ENCODE measurements around the gene TRPV3. TPM values are rescaled to one million over a fixed set of nuclear protein-coding genes. Genes with fewer than 3 reads are reported as not detected.
"Not testable (repeated sequence)": the region's sequence is repeated elsewhere in the genome, so short reads cannot be mapped to it uniquely, and the experiment has no call there.

TRPV3 gene
- total RNA-seq, 1 donor from 2014 or later, result 0.08 TPM

DNA sequence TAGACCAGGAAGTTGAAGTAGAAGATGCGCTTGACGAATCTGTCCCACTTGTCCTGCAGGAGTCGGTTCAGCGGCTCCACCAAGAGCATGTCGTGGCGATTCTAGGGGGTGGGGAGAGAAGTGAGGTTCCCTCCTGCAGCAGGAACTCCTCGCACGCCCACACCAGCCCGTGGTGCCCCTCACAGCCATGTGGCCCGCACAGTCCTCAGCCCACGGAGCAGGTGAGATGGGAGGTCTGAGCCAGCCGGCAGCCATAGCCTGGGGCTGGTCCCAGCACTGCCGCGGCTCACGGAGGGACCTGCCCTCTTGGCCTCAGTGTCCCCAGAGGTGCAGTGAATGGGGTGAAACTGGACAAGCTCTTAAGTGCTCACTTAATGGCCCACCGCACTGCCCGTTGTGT is 28.2 kb upstream of the TRPV3 start:
- no peak for DNase-seq (ENCODE audit: extremely low spot score, unreplicated experiment)
- Mint-ChIP-seq H3K9me3 (ENCODE audit: unreplicated experiment) (no peaks in the 10 kb centered on the region), H3K27me3 (ENCODE audit: unreplicated experiment) (no peaks in the 10 kb centered on the region), H3K4me3 (ENCODE audit: unreplicated experiment) (no peak overlapping the region), H3K4me1 (ENCODE audit: unreplicated experiment) (no peaks in the 10 kb centered on the region), H3K27ac (ENCODE audit: unreplicated experiment) (no peak overlapping the region), H3K36me3 (ENCODE audit: unreplicated experiment) (peaks cover 26% of the 10 kb centered on the region)
- TF ChIP-seq, protein P1, sequence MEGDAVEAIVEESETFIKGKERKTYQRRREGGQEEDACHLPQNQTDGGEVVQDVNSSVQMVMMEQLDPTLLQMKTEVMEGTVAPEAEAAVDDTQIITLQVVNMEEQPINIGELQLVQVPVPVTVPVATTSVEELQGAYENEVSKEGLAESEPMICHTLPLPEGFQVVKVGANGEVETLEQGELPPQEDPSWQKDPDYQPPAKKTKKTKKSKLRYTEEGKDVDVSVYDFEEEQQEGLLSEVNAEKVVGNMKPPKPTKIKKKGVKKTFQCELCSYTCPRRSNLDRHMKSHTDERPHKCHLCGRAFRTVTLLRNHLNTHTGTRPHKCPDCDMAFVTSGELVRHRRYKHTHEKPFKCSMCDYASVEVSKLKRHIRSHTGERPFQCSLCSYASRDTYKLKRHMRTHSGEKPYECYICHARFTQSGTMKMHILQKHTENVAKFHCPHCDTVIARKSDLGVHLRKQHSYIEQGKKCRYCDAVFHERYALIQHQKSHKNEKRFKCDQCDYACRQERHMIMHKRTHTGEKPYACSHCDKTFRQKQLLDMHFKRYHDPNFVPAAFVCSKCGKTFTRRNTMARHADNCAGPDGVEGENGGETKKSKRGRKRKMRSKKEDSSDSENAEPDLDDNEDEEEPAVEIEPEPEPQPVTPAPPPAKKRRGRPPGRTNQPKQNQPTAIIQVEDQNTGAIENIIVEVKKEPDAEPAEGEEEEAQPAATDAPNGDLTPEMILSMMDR (IDR thresholded peaks at IDR 0.05), result no peak

DNA sequence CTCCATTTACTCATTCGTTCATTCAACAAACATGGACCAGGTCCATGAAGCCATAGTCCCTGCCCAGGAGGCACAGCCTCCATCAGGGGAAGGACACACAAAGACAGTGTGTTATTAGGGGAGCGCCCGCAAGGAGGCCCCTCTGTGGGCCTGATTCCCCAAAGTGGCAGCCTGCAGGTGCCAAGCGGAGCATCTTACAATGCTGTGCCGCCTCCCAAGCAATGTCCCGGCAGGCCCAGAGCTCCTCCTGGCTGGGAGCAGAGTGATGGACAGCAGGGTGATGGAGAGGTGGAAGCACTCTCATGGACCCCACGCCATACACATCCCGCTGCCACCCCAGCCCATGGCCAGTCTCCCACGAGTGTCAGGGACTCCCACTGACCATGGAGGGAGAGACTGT is 25.8 kb upstream of the TRPV3 start:
- H3K9me3 Mint-ChIP-seq (ENCODE audit: unreplicated experiment), result no peaks in the 10 kb centered on the region
- H3K4me1 Mint-ChIP-seq (ENCODE audit: unreplicated experiment), result no peaks in the 10 kb centered on the region
- no peaks in the 10 kb centered on the region for H3K27me3 Mint-ChIP-seq (ENCODE audit: unreplicated experiment)
- no peak overlapping the region for H3K27ac Mint-ChIP-seq (ENCODE audit: unreplicated experiment)
- H3K4me3 Mint-ChIP-seq (ENCODE audit: unreplicated experiment), result no peak overlapping the region
- TF ChIP-seq, protein P1 (IDR thresholded peaks at IDR 0.05), result no peak
- DNase-seq (ENCODE audit: extremely low spot score, unreplicated experiment), result no peak
- peaks cover 21% of the 10 kb centered on the region for H3K36me3 Mint-ChIP-seq (ENCODE audit: unreplicated experiment)

DNA sequence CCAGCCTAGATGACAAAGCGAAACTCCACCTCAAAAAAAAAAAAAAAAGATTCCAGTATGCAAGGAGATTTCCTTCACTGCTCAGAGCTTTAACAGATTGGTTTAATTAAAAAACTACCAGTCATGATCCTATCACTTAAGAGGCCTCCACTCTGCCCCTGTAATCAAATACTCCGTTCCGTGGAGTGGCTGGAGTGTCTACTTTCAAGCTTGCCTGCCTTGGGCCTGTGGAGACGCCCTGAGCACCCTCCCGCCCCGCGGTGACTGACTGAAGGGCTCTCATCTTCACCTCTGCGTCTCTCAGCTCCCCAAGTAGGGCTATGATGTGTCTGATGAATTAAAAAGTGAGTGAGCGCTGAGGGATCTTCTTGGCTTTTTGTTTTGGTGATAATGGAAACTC is 25.3 kb upstream of the TRPV3 start:
- no peak for DNase-seq (ENCODE audit: extremely low spot score, unreplicated experiment)
- no peaks in the 10 kb centered on the region for H3K27me3 Mint-ChIP-seq (ENCODE audit: unreplicated experiment)
- peaks cover 21% of the 10 kb centered on the region for H3K36me3 Mint-ChIP-seq (ENCODE audit: unreplicated experiment)
- no peaks in the 10 kb centered on the region for H3K4me1 Mint-ChIP-seq (ENCODE audit: unreplicated experiment)
- H3K9me3 Mint-ChIP-seq (ENCODE audit: unreplicated experiment), result no peaks in the 10 kb centered on the region
- H3K4me3 Mint-ChIP-seq (ENCODE audit: unreplicated experiment), result no peak overlapping the region
- no peak overlapping the region for H3K27ac Mint-ChIP-seq (ENCODE audit: unreplicated experiment)
- TF ChIP-seq, protein P1 (IDR thresholded peaks at IDR 0.05), result no peak

DNA sequence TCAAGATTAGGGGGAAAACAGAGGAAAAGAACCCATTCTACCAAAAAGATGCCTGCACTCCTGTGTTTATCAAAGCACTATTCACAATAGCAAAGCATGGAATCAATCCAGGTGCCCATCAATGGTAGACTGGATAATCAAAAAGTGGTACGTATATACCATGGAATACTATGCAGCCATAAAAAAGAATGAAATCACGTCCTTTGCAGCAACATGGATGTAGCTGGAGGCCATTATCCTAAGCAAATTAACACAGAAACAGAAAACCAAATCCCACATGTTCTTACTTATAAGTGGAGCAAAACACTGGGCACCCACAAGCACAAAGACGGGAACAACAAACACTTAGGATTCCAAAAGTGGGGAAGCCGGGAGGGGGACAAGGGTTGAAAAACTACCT is 21.1 kb upstream of the TRPV3 start:
- not testable (repeated sequence) for H3K27ac Mint-ChIP-seq (ENCODE audit: unreplicated experiment); H3K4me1 Mint-ChIP-seq (ENCODE audit: unreplicated experiment); H3K4me3 Mint-ChIP-seq (ENCODE audit: unreplicated experiment); H3K27me3 Mint-ChIP-seq (ENCODE audit: unreplicated experiment); DNase-seq (ENCODE audit: extremely low spot score, unreplicated experiment); H3K9me3 Mint-ChIP-seq (ENCODE audit: unreplicated experiment)
- H3K36me3 Mint-ChIP-seq (ENCODE audit: unreplicated experiment), result peaks cover 20% of the 10 kb centered on the region

DNA sequence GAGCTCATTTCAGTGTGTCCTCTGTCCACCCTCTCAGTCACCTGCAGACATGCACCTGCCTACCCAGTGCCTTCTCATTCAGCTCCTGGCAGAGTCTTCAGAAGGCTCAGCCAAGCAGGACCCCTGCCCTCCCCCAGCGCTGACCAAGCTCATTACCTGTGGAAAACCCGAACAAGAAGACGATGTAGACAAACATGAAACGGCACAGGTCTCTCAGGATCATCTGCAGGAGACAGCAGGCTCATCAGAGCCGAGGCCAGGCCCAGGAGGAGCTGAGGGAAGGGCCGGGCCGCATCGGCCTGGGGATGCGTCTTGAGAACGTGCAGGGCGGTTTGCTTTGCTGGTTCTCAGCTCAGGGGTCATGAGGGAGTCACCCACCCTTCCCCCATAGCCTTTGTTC is 19.4 kb upstream of the TRPV3 start:
- Mint-ChIP-seq H3K4me3 (ENCODE audit: unreplicated experiment) (no peak overlapping the region), H3K4me1 (ENCODE audit: unreplicated experiment) (no peaks in the 10 kb centered on the region), H3K27ac (ENCODE audit: unreplicated experiment) (no peak overlapping the region), H3K36me3 (ENCODE audit: unreplicated experiment) (peaks cover 15% of the 10 kb centered on the region), H3K9me3 (ENCODE audit: unreplicated experiment) (no peaks in the 10 kb centered on the region), H3K27me3 (ENCODE audit: unreplicated experiment) (no peaks in the 10 kb centered on the region)
- DNase-seq (ENCODE audit: extremely low spot score, unreplicated experiment), result no peak
- TF ChIP-seq, protein P1 (IDR thresholded peaks at IDR 0.05), result no peak

DNA sequence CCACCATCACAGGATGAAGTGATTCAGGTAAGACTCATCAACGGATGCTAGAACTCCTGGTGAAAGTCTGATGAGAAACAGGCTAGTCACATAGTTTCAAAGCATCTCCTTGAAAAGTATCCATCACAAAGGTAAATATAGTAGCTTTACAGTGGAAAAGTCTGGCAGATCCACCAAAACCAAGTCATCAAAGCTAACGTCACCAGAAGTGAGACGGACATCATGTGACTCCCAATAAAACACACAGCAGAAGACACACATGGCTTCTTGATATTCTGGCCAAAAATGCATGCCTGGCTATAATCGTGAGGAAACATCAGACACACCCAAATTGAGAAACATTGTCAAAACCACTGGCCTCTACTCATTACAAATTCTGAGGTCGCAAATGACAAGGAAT is 17.9 kb upstream of the TRPV3 start:
- Mint-ChIP-seq H3K27me3 (ENCODE audit: unreplicated experiment) (no peaks in the 10 kb centered on the region), H3K36me3 (ENCODE audit: unreplicated experiment) (peaks cover 13% of the 10 kb centered on the region), H3K9me3 (ENCODE audit: unreplicated experiment) (no peaks in the 10 kb centered on the region), H3K27ac (ENCODE audit: unreplicated experiment) (no peak overlapping the region), H3K4me3 (ENCODE audit: unreplicated experiment) (no peak overlapping the region), H3K4me1 (ENCODE audit: unreplicated experiment) (no peaks in the 10 kb centered on the region)
- TF ChIP-seq, protein P1 (IDR thresholded peaks at IDR 0.05), result no peak
- DNase-seq (ENCODE audit: extremely low spot score, unreplicated experiment), result no peak

All from osteocyte (in vitro differentiated cells).